Measurements from ENCODE around the gene HNF4A. TPM values are rescaled to one million over a fixed set of nuclear protein-coding genes. Genes with fewer than 3 reads are reported as not detected.

The HNF4A gene
- total and polyA plus RNA-seq, 2 of the 4 experiments (the other 2 are of a cell fraction) = not detected

DNA sequence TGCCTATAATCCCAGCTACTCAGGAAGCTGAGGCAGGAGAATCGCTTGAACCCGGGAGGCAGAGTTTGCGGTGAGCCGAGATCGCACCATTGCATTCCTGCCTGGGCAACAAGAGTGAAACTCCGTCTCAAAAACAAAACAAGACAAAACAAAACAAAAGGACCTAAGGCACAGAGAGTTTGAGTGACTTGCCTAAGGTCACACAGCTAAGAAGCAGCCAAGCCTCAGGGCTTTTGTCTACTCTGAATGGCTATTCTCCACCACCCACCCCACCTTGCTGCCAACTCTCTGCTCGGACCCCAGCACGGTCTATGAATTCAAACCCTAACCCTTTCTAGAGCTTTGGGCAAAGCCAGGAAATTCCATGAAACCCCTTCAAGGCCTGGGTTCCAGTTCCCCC lies 101.1 kb downstream of the HNF4A start:
- Histone ChIP-seq H3K14ac (replicated peaks; ENCODE audit: low read depth, low read length) (no peak overlapping the region), H3K4me3 (ENCODE audit: insufficient read depth, low read depth, low read length) (no peak overlapping the region), H3K9me3 (ENCODE audit: control insufficient read depth, insufficient read depth, low read length) (no peaks in the 10 kb centered on the region), H3K23ac (ENCODE audit: low read depth, low read length) (no peak overlapping the region), H4K20me1 (ENCODE audit: insufficient read depth, low read length) (no peaks in the 10 kb centered on the region), H3K56ac (ENCODE audit: extremely low read depth, insufficient read depth, low read length) (no peak overlapping the region), H4K8ac (ENCODE audit: low read depth in 2 of 2, low read length in 2 of 2) (no peak overlapping the region), H2BK5ac (ENCODE audit: low read depth, low read length, poor library complexity, severe bottlenecking) (no peak overlapping the region), H3K9me1 (ENCODE audit: insufficient read depth, low read length) (no peaks in the 10 kb centered on the region), H4K5ac (ENCODE audit: low read depth, low read length) (no peak overlapping the region), H3K4ac (ENCODE audit: low read depth, low read length) (no peak overlapping the region), H2AK5ac (ENCODE audit: low read depth, low read length) (no peak overlapping the region), H2AK9ac (replicated peaks; ENCODE audit: low read depth, low read length, poor library complexity) (no peak overlapping the region), H2BK20ac (ENCODE audit: low read depth, low read length) (no peak overlapping the region), H2AFZ (replicated peaks; ENCODE audit: low read length, poor library complexity) (no peak overlapping the region), H2BK120ac (ENCODE audit: low read depth, low read length) (no peak overlapping the region), H2BK15ac (ENCODE audit: low read depth, low read length) (no peak overlapping the region), H3K79me1 (ENCODE audit: low read depth in 1 of 2, low read length in 2 of 2) (no peaks in the 10 kb centered on the region), H3K18ac (ENCODE audit: low read depth, low read length) (no peak overlapping the region), H3K27me3 (ENCODE audit: control insufficient read depth, insufficient read depth, low read length) (peaks cover 12% of the 10 kb centered on the region), H3K9ac (ENCODE audit: low read depth, low read length) (no peak overlapping the region), H4K91ac (ENCODE audit: insufficient read depth, low read depth, low read length) (no peak overlapping the region), H3K36me3 (ENCODE audit: control insufficient read depth, insufficient read depth, low read length) (no peaks in the 10 kb centered on the region), H3K27ac (ENCODE audit: insufficient read depth, low read length) (no peak overlapping the region), H3K4me1 (ENCODE audit: control insufficient read depth, insufficient read depth, low read length) (no peaks in the 10 kb centered on the region), H3K4me2 (ENCODE audit: low read depth, low read length) (no peak overlapping the region)
- BruUV-seq (replicated peaks) = no TSS peak
- in situ Hi-C loops (cut with MboI; ENCODE audit: low sequenced_read_pairs) = no loop called here
- DNase-seq = no peak
- ChIA-PET POLR2A (ENCODE audit: unreplicated experiment) (no interaction called here), CTCF (interaction anchor here (0.7 kb wide), 1 partner anchor 117 kb away, joined by 3 read pairs; no protein-coding TSS in a partner anchor)
- no peak for ATAC-seq (ENCODE audit: low read depth)
- TF ChIP-seq CTCF (conservative IDR thresholded peaks at IDR 0.05; ENCODE audit: low read depth, low read length) = no peak
- TF ChIP-seq MXI1 (IDR thresholded peaks at IDR 0.05; ENCODE audit: borderline replicate concordance, low read depth, low read length) = no peak
- no peak for TF ChIP-seq NFE2L2 (IDR thresholded peaks at IDR 0.05; ENCODE audit: low read depth, low read length)
- no peak for TF ChIP-seq RFX5 (IDR thresholded peaks at IDR 0.05; ENCODE audit: low read depth, low read length)
- TF ChIP-seq RAD21 (IDR thresholded peaks at IDR 0.05; ENCODE audit: low read length) = no peak
- TF ChIP-seq FOS (IDR thresholded peaks at IDR 0.05; ENCODE audit: low read depth, low read length) = no peak
- TF ChIP-seq SMC3 (IDR thresholded peaks at IDR 0.05; ENCODE audit: low read depth, low read length) = no peak
- TF ChIP-seq RCOR1 (IDR thresholded peaks at IDR 0.05; ENCODE audit: insufficient replicate concordance, low read length) = no peak
- TF ChIP-seq, protein P1, sequence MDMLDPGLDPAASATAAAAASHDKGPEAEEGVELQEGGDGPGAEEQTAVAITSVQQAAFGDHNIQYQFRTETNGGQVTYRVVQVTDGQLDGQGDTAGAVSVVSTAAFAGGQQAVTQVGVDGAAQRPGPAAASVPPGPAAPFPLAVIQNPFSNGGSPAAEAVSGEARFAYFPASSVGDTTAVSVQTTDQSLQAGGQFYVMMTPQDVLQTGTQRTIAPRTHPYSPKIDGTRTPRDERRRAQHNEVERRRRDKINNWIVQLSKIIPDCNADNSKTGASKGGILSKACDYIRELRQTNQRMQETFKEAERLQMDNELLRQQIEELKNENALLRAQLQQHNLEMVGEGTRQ (IDR thresholded peaks at IDR 0.05; ENCODE audit: low read depth, low read length) = no peak
- no peak for TF ChIP-seq CEBPB (IDR thresholded peaks at IDR 0.05; ENCODE audit: low read depth, low read length)
- TF ChIP-seq, protein P2, sequence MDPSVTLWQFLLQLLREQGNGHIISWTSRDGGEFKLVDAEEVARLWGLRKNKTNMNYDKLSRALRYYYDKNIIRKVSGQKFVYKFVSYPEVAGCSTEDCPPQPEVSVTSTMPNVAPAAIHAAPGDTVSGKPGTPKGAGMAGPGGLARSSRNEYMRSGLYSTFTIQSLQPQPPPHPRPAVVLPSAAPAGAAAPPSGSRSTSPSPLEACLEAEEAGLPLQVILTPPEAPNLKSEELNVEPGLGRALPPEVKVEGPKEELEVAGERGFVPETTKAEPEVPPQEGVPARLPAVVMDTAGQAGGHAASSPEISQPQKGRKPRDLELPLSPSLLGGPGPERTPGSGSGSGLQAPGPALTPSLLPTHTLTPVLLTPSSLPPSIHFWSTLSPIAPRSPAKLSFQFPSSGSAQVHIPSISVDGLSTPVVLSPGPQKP (IDR thresholded peaks at IDR 0.05; ENCODE audit: borderline replicate concordance, low read depth, low read length) = no peak
- TF ChIP-seq MAZ (IDR thresholded peaks at IDR 0.05; ENCODE audit: borderline replicate concordance, low read depth, low read length) = no peak
- no peak for TF ChIP-seq BHLHE40 (IDR thresholded peaks at IDR 0.05; ENCODE audit: low read depth, low read length)
- TF ChIP-seq MAFK (IDR thresholded peaks at IDR 0.05; ENCODE audit: low read depth, low read length) = no peak
- TF ChIP-seq CHD1 (IDR thresholded peaks at IDR 0.05; ENCODE audit: low read depth, low read length) = no peak
- TF ChIP-seq POLR2A (IDR thresholded peaks at IDR 0.05; ENCODE audit: low read depth, low read length) = no peak
- WGBS, 2 experiments (ENCODE audit: extremely low coverage in 2 of 2, insufficient read length in 1 of 2) = no CpG with 5 or more reads among the region's 8 CpGs
- dilution Hi-C loops (cut with HindIII; ENCODE audit: low sequenced_read_pairs, unreplicated experiment) = no loop called here
- intact Hi-C loops (cut with micrococcal nuclease) = loop anchor here (10.0 kb wide), 1 partner anchor 142 kb away; the partner anchor contains the start of gene FITM2
